HEK293 (cell line): Measurements from ENCODE around the gene SLC35G2.

ENCODE experiments used
- CTCF ChIA-PET: fragments of 350-600 bp; formaldehyde crosslinking; extraction: SDS; loops from one replicate; lab custom pipeline; 2021; ENCODE audit warnings: antibody characterized with exemption; lab: Yijun Ruan, JAX
- POLR2A ChIA-PET: fragments of 300-600 bp; formaldehyde crosslinking; extraction: SDS; loops from one replicate; lab custom pipeline; 2020; ENCODE audit warnings: antibody characterized with exemption, inconsistent platforms; lab: Yijun Ruan, JAX
- H3K27ac ChIP-seq: fragments of 200-500 bp; sonication (Bioruptor generic); 2 replicates; pipeline ENCODE4 v1.5.1; 2014; ENCODE audit warnings: low read depth, low read length, control low read depth, inconsistent platforms; ENCODE audit errors: extremely low read depth
- H3K36me3 ChIP-seq, 2 experiments: fragments of 200-500 bp in 1 of 2; sonication (Bioruptor generic) in 1 of 2; 1 replicate in 1 of 2; 2 replicates in 1 of 2; pipeline ENCODE4 v1.5.1; 2014 to 2017; ENCODE audit warnings: inconsistent platforms in 2 of 2, low read length in 2 of 2; ENCODE audit not compliant: control insufficient read depth in 2 of 2, insufficient read depth in 1 of 2
- H3K4me1 ChIP-seq: fragments of 200-500 bp; sonication (Bioruptor generic); 2 replicates; pipeline ENCODE4 v1.5.1; 2014; ENCODE audit warnings: mild to moderate bottlenecking, low read length, inconsistent platforms; ENCODE audit not compliant: control insufficient read depth, insufficient read depth
- H3K4me3 ChIP-seq: 2 replicates; pipeline ENCODE4 v1.5.1; 2011; ENCODE audit warnings: low read depth, mild to moderate bottlenecking, control low read depth, low read length, moderate library complexity
- H3K9me3 ChIP-seq: fragments of 200-500 bp; sonication (Bioruptor generic); 2 replicates; pipeline ENCODE4 v1.5.1; 2014; ENCODE audit warnings: low read depth, low read length, inconsistent platforms; ENCODE audit not compliant: control insufficient read depth, insufficient read depth
- GLIS2 ChIP-seq: fragments of 450-650 bp; formaldehyde crosslinking; IDR thresholded peaks from 2 replicates; pipeline ENCODE4 v1.5.1; 2016; ENCODE audit warnings: missing biosample characterization, missing genetic modification characterization
- MZF1 ChIP-seq: fragments of 450-650 bp; formaldehyde crosslinking; IDR thresholded peaks from 2 replicates; pipeline ENCODE4 v1.5.1; 2017; ENCODE audit warnings: missing biosample characterization, missing genetic modification characterization, borderline replicate concordance
- SP2 ChIP-seq: fragments of 450-650 bp; formaldehyde crosslinking; IDR thresholded peaks from 2 replicates; pipeline ENCODE4 v1.5.1; 2016; ENCODE audit warnings: missing biosample characterization, missing genetic modification characterization
- ZBTB17 ChIP-seq: fragments of 450-650 bp; formaldehyde crosslinking; IDR thresholded peaks from 2 replicates; pipeline ENCODE4 v1.5.1; 2016; ENCODE audit warnings: missing biosample characterization, missing genetic modification characterization
- ZBTB8A ChIP-seq: fragments of 450-650 bp; formaldehyde crosslinking; IDR thresholded peaks from 2 replicates; pipeline ENCODE4 v1.5.1; 2016; ENCODE audit warnings: missing biosample characterization, missing genetic modification characterization
- ZFHX2 ChIP-seq: fragments of 450-650 bp; formaldehyde crosslinking; conservative IDR thresholded peaks from 2 replicates; pipeline ENCODE4 v1.5.1; 2016; ENCODE audit warnings: missing biosample characterization, missing genetic modification characterization
- ZFP69B ChIP-seq: fragments of 450-650 bp; formaldehyde crosslinking; IDR thresholded peaks from 2 replicates; pipeline ENCODE4 v1.5.1; 2016; ENCODE audit warnings: missing biosample characterization, missing genetic modification characterization
- ZIC2 ChIP-seq: fragments of 450-650 bp; formaldehyde crosslinking; IDR thresholded peaks from 2 replicates; pipeline ENCODE4 v1.5.1; 2016; ENCODE audit warnings: missing biosample characterization, missing genetic modification characterization
- ZNF155 ChIP-seq: fragments of 450-650 bp; formaldehyde crosslinking; IDR thresholded peaks from 2 replicates; pipeline ENCODE4 v1.5.1; 2016; ENCODE audit warnings: missing biosample characterization, missing genetic modification characterization
- ZNF157 ChIP-seq: fragments of 450-650 bp; formaldehyde crosslinking; IDR thresholded peaks from 2 replicates; pipeline ENCODE4 v1.5.1; 2016; ENCODE audit warnings: missing biosample characterization, missing genetic modification characterization
- ZNF19 ChIP-seq: fragments of 450-650 bp; formaldehyde crosslinking; IDR thresholded peaks from 2 replicates; pipeline ENCODE4; 2016; ENCODE audit warnings: missing biosample characterization, missing genetic modification characterization, low read depth
- ZNF202 ChIP-seq: fragments of 450-650 bp; formaldehyde crosslinking; IDR thresholded peaks from 2 replicates; pipeline ENCODE4 v1.5.1; 2016; ENCODE audit warnings: missing biosample characterization, missing genetic modification characterization, borderline replicate concordance
- ZNF266 ChIP-seq: fragments of 450-650 bp; formaldehyde crosslinking; IDR thresholded peaks from 2 replicates; pipeline ENCODE4 v1.5.1; 2016; ENCODE audit warnings: missing biosample characterization, missing genetic modification characterization, low read depth
- ZNF354C ChIP-seq: fragments of 450-650 bp; formaldehyde crosslinking; IDR thresholded peaks from 2 replicates; pipeline ENCODE4 v1.5.1; 2016; ENCODE audit warnings: missing biosample characterization, missing genetic modification characterization, low read depth, borderline replicate concordance
- ZNF423 ChIP-seq: fragments of 450-650 bp; formaldehyde crosslinking; IDR thresholded peaks from 2 replicates; pipeline ENCODE4 v1.5.1; 2016; ENCODE audit warnings: missing biosample characterization, missing genetic modification characterization
- ZNF501 ChIP-seq: fragments of 450-650 bp; formaldehyde crosslinking; IDR thresholded peaks from 2 replicates; pipeline ENCODE4 v1.5.1; 2016; ENCODE audit warnings: missing biosample characterization, missing genetic modification characterization
- ZNF521 ChIP-seq: fragments of 450-650 bp; formaldehyde crosslinking; IDR thresholded peaks from 2 replicates; pipeline ENCODE4 v1.5.1; 2017; ENCODE audit warnings: missing biosample characterization, mild to moderate bottlenecking, missing genetic modification characterization
- ZNF580 ChIP-seq: fragments of 450-650 bp; formaldehyde crosslinking; IDR thresholded peaks from 2 replicates; pipeline ENCODE4 v1.5.1; 2016; ENCODE audit warnings: missing biosample characterization, missing genetic modification characterization
- ZNF701 ChIP-seq: fragments of 450-650 bp; formaldehyde crosslinking; IDR thresholded peaks from 2 replicates; pipeline ENCODE4 v1.5.1; 2016; ENCODE audit warnings: missing biosample characterization, missing genetic modification characterization
- ZNF785 ChIP-seq: fragments of 450-650 bp; formaldehyde crosslinking; IDR thresholded peaks from 2 replicates; pipeline ENCODE4 v1.5.1; 2016; ENCODE audit warnings: missing biosample characterization, missing genetic modification characterization
- ZNF837 ChIP-seq: fragments of 450-650 bp; formaldehyde crosslinking; IDR thresholded peaks from 2 replicates; pipeline ENCODE4 v1.5.1; 2016; ENCODE audit warnings: missing biosample characterization, missing genetic modification characterization
- ZSCAN23 ChIP-seq: fragments of 450-650 bp; formaldehyde crosslinking; IDR thresholded peaks from 2 replicates; pipeline ENCODE4 v1.5.1; 2016; ENCODE audit warnings: missing biosample characterization, missing genetic modification characterization
- TF ChIP-seq, protein P1 (sequence below): fragments of 450-650 bp; formaldehyde crosslinking; IDR thresholded peaks from 2 replicates; pipeline ENCODE4 v1.5.1; 2016; ENCODE audit warnings: missing biosample characterization, missing genetic modification characterization
- TF ChIP-seq, protein P2 (sequence below): fragments of 450-650 bp; formaldehyde crosslinking; IDR thresholded peaks from 2 replicates; pipeline ENCODE4 v1.5.1; 2016; ENCODE audit warnings: missing biosample characterization, missing genetic modification characterization
- TF ChIP-seq, protein P3 (sequence below): fragments of 450-650 bp; formaldehyde crosslinking; IDR thresholded peaks from 2 replicates; pipeline ENCODE4 v1.5.1; 2016; ENCODE audit warnings: missing biosample characterization, missing genetic modification characterization
- TF ChIP-seq, protein P4 (sequence below): fragments of 450-650 bp; formaldehyde crosslinking; optimal IDR thresholded peaks from 2 replicates; pipeline ENCODE3; 2016; ENCODE audit warnings: missing biosample characterization, mild to moderate bottlenecking, missing genetic modification characterization

SLC35G2 gene

DNA sequence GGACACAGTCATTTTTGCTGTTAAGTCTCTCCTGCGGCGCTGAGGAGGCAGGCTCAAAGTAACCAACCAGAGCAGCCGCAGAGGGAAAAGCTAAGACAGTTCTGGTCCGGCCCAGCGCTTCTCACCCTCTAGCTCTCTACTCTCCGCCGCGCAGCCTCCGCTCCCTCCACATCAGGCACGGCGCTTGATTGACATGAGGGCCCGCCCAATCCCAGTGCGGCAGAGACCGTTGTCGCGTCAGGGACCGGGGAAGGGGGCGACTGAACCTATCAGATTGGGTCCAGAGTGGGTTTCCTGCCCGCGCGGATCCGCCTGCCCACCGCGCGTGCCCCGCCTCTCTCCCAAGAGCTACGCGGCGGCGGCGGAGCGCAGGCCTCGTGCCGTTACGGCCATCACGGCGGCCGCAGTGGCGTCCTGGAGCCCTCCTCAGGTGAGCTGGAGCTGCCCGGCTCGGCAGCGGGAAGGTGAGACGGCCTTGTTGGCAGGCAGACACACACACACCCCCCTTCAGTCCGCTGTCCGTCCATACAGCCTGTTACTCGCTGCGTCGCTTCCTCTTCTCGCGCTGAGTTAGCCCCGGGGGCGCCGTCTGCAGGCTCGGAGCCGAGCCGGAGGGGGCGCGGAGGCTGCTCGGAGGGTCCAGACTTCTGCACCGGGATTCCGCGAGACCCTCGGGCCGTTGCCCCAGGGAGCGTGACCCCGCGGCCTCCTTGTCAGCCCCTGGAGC is 43.1 kb downstream of the SLC35G2 start, which contains the start of gene NCK1 (continued):
- peak; percentile 65 for TF ChIP-seq ZBTB17 (tag by site-specific recombination)

DNA sequence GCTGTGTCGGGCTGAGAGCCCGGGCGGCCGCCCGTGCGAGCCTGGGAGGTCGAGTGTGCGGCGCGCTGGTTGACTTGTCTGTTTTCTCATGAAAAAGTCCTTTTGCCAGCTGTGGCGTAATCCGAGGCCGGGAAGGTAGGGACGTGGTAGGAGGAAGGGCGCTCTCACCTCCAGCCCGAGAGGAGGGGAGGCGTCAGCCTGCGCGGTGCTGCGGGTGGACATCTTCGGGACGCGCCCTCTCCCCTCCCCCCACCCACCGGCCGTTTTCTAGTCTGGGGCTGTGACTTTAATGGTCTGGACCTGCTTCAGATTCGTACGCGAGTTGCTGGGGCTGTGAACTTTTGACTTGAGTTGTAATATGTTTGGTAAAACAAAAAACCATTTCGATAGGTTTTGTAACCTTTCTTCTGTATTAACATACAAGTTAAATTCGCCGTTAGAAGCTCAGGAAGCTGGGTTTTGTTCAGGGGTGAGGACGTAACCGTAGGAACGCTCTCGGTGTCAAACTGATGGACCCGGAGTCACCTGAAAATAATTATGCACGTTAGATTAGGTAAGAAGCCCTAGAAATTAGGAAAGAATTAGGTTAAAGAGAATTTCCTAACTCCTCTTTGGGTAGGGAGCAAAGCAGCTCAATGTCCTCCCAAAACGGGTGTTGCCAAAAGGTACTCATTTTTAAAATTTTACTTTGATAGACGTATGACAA is 43.8 kb downstream of the SLC35G2 start:
- peak overlapping the region; percentile 91 for H3K4me3 ChIP-seq
- H3K9me3 ChIP-seq, result no peaks in the 10 kb centered on the region
- peak overlapping the region; percentile 76 for H3K27ac ChIP-seq
- ChIA-PET CTCF (interaction anchor here (0.6 kb wide), 1 partner anchor 406 kb away, joined by 5 read pairs; no protein-coding TSS in a partner anchor), POLR2A (interaction anchor here (0.5 to 2.7 kb wide), 7 partner anchors 13 to 791 kb away, joined by 3 to 41 read pairs (median 3); partner anchors contain the start of genes MSL2 and STAG1)
- H3K36me3 ChIP-seq, result no peaks in the 10 kb centered on the region; a peak in 1 of 3 replicates
- no peaks in the 10 kb centered on the region; the same call in 1 of the 2 replicates for H3K4me1 ChIP-seq
- TF ChIP-seq, protein P1, sequence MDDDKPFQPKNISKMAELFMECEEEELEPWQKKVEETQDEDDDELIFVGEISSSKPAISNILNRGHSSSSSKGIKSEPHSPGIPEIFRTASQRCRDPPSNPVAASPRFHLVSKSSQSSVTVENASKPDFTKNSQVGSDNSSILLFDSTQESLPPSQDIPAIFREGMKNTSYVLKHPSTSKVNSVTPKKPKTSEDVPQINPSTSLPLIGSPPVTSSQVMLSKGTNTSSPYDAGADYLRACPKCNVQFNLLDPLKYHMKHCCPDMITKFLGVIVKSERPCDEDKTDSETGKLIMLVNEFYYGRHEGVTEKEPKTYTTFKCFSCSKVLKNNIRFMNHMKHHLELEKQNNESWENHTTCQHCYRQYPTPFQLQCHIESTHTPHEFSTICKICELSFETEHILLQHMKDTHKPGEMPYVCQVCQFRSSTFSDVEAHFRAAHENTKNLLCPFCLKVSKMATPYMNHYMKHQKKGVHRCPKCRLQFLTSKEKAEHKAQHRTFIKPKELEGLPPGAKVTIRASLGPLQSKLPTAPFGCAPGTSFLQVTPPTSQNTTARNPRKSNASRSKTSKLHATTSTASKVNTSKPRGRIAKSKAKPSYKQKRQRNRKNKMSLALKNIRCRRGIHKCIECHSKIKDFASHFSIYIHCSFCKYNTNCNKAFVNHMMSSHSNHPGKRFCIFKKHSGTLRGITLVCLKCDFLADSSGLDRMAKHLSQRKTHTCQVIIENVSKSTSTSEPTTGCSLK, result no peak
- TF ChIP-seq, protein P2, sequence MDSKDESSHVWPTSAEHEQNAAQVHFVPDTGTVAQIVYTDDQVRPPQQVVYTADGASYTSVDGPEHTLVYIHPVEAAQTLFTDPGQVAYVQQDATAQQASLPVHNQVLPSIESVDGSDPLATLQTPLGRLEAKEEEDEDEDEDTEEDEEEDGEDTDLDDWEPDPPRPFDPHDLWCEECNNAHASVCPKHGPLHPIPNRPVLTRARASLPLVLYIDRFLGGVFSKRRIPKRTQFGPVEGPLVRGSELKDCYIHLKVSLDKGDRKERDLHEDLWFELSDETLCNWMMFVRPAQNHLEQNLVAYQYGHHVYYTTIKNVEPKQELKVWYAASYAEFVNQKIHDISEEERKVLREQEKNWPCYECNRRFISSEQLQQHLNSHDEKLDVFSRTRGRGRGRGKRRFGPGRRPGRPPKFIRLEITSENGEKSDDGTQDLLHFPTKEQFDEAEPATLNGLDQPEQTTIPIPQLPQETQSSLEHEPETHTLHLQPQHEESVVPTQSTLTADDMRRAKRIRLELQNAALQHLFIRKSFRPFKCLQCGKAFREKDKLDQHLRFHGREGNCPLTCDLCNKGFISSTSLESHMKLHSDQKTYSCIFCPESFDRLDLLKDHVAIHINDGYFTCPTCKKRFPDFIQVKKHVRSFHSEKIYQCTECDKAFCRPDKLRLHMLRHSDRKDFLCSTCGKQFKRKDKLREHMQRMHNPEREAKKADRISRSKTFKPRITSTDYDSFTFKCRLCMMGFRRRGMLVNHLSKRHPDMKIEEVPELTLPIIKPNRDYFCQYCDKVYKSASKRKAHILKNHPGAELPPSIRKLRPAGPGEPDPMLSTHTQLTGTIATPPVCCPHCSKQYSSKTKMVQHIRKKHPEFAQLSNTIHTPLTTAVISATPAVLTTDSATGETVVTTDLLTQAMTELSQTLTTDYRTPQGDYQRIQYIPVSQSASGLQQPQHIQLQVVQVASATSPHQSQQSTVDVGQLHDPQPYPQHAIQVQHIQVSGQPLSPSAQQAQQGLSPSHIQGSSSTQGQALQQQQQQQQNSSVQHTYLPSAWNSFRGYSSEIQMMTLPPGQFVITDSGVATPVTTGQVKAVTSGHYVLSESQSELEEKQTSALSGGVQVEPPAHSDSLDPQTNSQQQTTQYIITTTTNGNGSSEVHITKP, result peak; percentile 88
- TF ChIP-seq ZNF501, result 0 out of 2 replicates have a peak, but pooled peaks have one; percentile 3
- no peak for TF ChIP-seq ZSCAN23
- no peak for TF ChIP-seq ZNF155 (tag by site-specific recombination)
- no peak for TF ChIP-seq ZNF266 (tag by site-specific recombination)
- TF ChIP-seq ZNF701 (tag by site-specific recombination), result no peak
- no peak for TF ChIP-seq ZFP69B (tag by site-specific recombination)
- TF ChIP-seq SP2, result peak; percentile 6; the same call in 1 of the 2 replicates
- 0 out of 2 replicates have a peak, but pooled peaks have one; percentile 28 for TF ChIP-seq GLIS2 (tag by site-specific recombination)
- TF ChIP-seq ZNF785, result no peak
- TF ChIP-seq ZNF19, result no peak
- no peak for TF ChIP-seq MZF1
- no peak for TF ChIP-seq ZNF521 (tag by site-specific recombination)
- TF ChIP-seq ZBTB17 (tag by site-specific recombination), result 0 out of 2 replicates have a peak, but pooled peaks have one; percentile 2
- TF ChIP-seq ZFHX2 (tag by site-specific recombination), result no peak
- TF ChIP-seq, protein P3, sequence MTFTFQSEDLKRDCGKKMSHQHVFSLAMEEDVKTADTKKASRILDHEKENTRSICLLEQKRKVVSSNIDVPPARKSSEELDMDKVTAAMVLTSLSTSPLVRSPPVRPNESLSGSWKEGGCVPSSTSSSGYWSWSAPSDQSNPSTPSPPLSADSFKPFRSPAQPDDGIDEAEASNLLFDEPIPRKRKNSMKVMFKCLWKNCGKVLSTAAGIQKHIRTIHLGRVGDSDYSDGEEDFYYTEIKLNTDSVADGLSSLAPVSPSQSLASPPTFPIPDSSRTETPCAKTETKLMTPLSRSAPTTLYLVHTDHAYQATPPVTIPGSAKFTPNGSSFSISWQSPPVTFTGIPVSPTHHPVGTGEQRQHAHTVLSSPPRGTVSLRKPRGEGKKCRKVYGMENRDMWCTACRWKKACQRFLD (tag by site-specific recombination), result no peak
- no peak for TF ChIP-seq ZNF837 (tag by site-specific recombination)
- TF ChIP-seq ZIC2 (tag by site-specific recombination), result no peak
- no peak for TF ChIP-seq ZNF354C (tag by site-specific recombination)
- no peak for TF ChIP-seq ZNF423 (tag by site-specific recombination)
- no peak for TF ChIP-seq ZNF202
- peak; percentile 44; the same call in 1 of the 2 replicates for TF ChIP-seq ZNF580 (tag by site-specific recombination)
- TF ChIP-seq ZBTB8A (tag by site-specific recombination), result peak; percentile 77
- TF ChIP-seq, protein P4, sequence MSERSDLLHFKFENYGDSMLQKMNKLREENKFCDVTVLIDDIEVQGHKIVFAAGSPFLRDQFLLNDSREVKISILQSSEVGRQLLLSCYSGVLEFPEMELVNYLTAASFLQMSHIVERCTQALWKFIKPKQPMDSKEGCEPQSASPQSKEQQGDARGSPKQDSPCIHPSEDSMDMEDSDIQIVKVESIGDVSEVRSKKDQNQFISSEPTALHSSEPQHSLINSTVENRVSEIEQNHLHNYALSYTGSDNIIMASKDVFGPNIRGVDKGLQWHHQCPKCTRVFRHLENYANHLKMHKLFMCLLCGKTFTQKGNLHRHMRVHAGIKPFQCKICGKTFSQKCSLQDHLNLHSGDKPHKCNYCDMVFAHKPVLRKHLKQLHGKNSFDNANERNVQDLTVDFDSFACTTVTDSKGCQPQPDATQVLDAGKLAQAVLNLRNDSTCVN (tag by site-specific recombination), result peak; percentile 34
- TF ChIP-seq ZNF157 (tag by site-specific recombination), result no peak
